Measurements from ENCODE around the gene TENM3. TPM values are rescaled to one million over a fixed set of nuclear protein-coding genes. Genes with fewer than 3 reads are reported as not detected.

The TENM3 gene
- total RNA-seq, 1 donor = 14.0 TPM

GRCh38 chr4:182642831-182643230, 399.6 kb downstream of the TENM3 start:
- no peak overlapping the region for H3K4me3 ChIP-seq (ENCODE audit: low read depth, low read length)
- DNase-seq (ENCODE audit: low read depth) = peak; percentile 3
- TF ChIP-seq CTCF (IDR thresholded peaks at IDR 0.05; ENCODE audit: insufficient read depth, low read length) = peak; percentile 10

GRCh38 chr4:182643801-182644682, 400.8 kb downstream of the TENM3 start:
- peak; percentile 86 for DNase-seq (ENCODE audit: low read depth)
- no peak overlapping the region for H3K4me3 ChIP-seq (ENCODE audit: low read depth, low read length)
- TF ChIP-seq CTCF (IDR thresholded peaks at IDR 0.05; ENCODE audit: insufficient read depth, low read length) = no peak

- peak; percentile 47 for DNase-seq (ENCODE audit: low read depth)
- no peak overlapping the region for H3K4me3 ChIP-seq (ENCODE audit: low read depth, low read length)
- no peak for TF ChIP-seq CTCF (IDR thresholded peaks at IDR 0.05; ENCODE audit: insufficient read depth, low read length)
These were observed 401.5 kb downstream of the TENM3 start for GRCh38 chr4:182644683-182645050.

GRCh38 chr4:182645511-182645910, 402.3 kb downstream of the TENM3 start:
- peak; percentile 12 for DNase-seq (ENCODE audit: low read depth)
- no peak overlapping the region for H3K4me3 ChIP-seq (ENCODE audit: low read depth, low read length)
- TF ChIP-seq CTCF (IDR thresholded peaks at IDR 0.05; ENCODE audit: insufficient read depth, low read length) = no peak

GRCh38 chr4:182647646-182648300, 404.6 kb downstream of the TENM3 start:
- no peak overlapping the region for H3K4me3 ChIP-seq (ENCODE audit: low read depth, low read length)
- no peak for TF ChIP-seq CTCF (IDR thresholded peaks at IDR 0.05; ENCODE audit: insufficient read depth, low read length)
- no peak for DNase-seq (ENCODE audit: low read depth)

GRCh38 chr4:182648766-182649165, 405.6 kb downstream of the TENM3 start:
- no peak overlapping the region for H3K4me3 ChIP-seq (ENCODE audit: low read depth, low read length)
- no peak for TF ChIP-seq CTCF (IDR thresholded peaks at IDR 0.05; ENCODE audit: insufficient read depth, low read length)
- no peak for DNase-seq (ENCODE audit: low read depth)

All from fibroblast of the aortic adventitia (primary cell).